ENCODE results near the gene IRF2BP2. TPM values are rescaled to one million over a fixed set of nuclear protein-coding genes. Genes with fewer than 3 reads are reported as not detected.

IRF2BP2 gene
- total and polyA plus RNA-seq, 2 of the 13 experiments (the other 11 are each of a cell fraction or from before 2014, with no cell fraction given), result 140 to 147 TPM

DNA sequence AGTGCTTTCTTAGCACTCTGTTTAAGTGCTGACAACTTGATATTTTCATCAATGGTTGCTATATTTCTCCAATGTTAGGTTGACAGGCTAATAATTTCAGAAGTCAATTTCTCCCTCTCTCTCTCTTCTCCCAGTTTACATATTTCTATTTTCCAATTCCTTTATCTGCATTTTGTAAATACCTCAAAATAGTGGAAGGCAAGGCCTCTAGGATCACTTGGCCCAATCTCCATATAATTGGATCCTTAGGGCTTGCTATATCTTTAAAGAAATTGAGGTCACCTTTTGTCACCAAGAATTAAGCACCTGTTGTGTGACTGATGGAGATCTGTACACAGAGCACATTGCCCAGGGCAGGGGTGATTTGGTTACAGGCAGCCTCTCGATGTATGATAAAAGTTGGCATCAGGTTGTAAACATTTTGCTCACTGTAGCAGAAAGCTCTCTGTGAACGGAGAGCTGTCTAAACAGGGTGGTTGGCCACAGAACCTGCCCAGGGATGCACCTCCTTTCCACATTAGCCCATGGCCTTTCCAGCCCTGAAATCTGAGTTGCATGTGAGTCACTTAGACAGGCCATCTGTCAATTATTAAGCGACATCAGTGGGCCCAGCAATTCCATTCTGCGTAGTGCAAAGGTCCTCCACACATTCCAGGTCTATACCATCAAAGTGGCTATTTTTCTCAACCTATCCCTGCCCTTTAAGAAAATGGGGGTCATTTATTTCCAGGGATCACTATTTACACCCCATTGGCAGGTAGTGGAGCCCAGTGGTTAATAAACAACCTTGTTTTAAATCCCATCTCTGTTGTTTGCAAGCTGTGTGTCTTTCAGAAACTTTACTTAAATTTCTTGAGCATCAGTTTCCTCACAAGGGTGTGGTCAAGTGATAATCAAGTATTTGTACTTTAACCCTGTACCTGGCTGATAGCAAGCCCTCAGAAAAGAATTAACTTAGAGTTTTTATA lies 29.1 kb upstream of the IRF2BP2 start (continued):
- TF ChIP-seq, protein P1, sequence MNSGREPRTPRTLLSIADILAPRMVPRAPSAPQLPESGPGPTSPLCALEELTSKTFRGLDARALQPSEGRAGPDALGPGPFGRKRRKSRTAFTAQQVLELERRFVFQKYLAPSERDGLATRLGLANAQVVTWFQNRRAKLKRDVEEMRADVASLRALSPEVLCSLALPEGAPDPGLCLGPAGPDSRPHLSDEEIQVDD (CRISPR knock-in tag; IDR thresholded peaks at IDR 0.05; ENCODE audit: borderline replicate concordance), result no peak
- TF ChIP-seq ZSCAN25 (CRISPR knock-in tag; IDR thresholded peaks at IDR 0.05) (peak; percentile 53; the same call in 1 of the 2 replicates), PHF21A (CRISPR knock-in tag; IDR thresholded peaks at IDR 0.05) (peak; percentile 95), ZSCAN9 (CRISPR knock-in tag; IDR thresholded peaks at IDR 0.05; ENCODE audit: borderline replicate concordance) (peak; percentile 74; the same call in 1 of the 2 replicates), FOXJ3 (CRISPR knock-in tag; IDR thresholded peaks at IDR 0.05; ENCODE audit: borderline replicate concordance) (peak; percentile 80; the same call in 1 of the 2 replicates), FLYWCH1 (CRISPR knock-in tag; IDR thresholded peaks at IDR 0.05) (no peak), FOXK2 (IDR thresholded peaks at IDR 0.05) (peak; percentile 36; the same call in 1 of the 2 replicates), ZKSCAN8 (CRISPR knock-in tag; IDR thresholded peaks at IDR 0.05; ENCODE audit: borderline replicate concordance) (0 out of 2 replicates have a peak, but pooled peaks have one; percentile 65), HOXA5 (CRISPR knock-in tag; IDR thresholded peaks at IDR 0.05) (peak; percentile 84; the same call in 1 of the 2 replicates)
- TF ChIP-seq, protein P2, sequence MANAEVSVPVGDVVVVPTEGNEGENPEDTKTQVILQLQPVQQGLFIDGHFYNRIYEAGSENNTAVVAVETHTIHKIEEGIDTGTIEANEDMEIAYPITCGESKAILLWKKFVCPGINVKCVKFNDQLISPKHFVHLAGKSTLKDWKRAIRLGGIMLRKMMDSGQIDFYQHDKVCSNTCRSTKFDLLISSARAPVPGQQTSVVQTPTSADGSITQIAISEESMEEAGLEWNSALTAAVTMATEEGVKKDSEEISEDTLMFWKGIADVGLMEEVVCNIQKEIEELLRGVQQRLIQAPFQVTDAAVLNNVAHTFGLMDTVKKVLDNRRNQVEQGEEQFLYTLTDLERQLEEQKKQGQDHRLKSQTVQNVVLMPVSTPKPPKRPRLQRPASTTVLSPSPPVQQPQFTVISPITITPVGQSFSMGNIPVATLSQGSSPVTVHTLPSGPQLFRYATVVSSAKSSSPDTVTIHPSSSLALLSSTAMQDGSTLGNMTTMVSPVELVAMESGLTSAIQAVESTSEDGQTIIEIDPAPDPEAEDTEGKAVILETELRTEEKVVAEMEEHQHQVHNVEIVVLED (CRISPR knock-in tag; IDR thresholded peaks at IDR 0.05; ENCODE audit: borderline replicate concordance), result peak; percentile 70; the same call in 1 of the 2 replicates
- TF ChIP-seq, protein P3, sequence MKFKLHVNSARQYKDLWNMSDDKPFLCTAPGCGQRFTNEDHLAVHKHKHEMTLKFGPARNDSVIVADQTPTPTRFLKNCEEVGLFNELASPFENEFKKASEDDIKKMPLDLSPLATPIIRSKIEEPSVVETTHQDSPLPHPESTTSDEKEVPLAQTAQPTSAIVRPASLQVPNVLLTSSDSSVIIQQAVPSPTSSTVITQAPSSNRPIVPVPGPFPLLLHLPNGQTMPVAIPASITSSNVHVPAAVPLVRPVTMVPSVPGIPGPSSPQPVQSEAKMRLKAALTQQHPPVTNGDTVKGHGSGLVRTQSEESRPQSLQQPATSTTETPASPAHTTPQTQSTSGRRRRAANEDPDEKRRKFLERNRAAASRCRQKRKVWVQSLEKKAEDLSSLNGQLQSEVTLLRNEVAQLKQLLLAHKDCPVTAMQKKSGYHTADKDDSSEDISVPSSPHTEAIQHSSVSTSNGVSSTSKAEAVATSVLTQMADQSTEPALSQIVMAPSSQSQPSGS (CRISPR knock-in tag; IDR thresholded peaks at IDR 0.05), result peak; percentile 83; the same call in 1 of the 2 replicates

Measured in HepG2 (cell line).